Caco-2 (cell line): ENCODE measurements around the gene KCND1. TPM values are rescaled to one million over a fixed set of nuclear protein-coding genes. Genes with fewer than 3 reads are reported as not detected.

ENCODE experiments used
- BruUV-seq: library from RNA; stranded (reverse); fragments of 400-500 nt; replicated peaks from 2 replicates; lab custom pipeline; 2021; lab: Mats Ljungman, UMichigan
- CTCF ChIA-PET: fragments of 300-600 bp; sonication (Branson Sonifier 250); formaldehyde crosslinking; loops from one replicate; lab custom pipeline; 2022; ENCODE audit warnings: antibody characterized with exemption; lab: Charles Lee
- POLR2A ChIA-PET: fragments of 300-600 bp; sonication (Branson Sonifier 250); formaldehyde crosslinking; loops from one replicate; lab custom pipeline; 2022; ENCODE audit warnings: antibody characterized with exemption; lab: Charles Lee
- DNase-seq, 2 experiments: peaks; one replicate each; pipeline versions ENCODE4 v3.0.0 to v3.0.0-alpha.2; 2020 to 2022
- H3K27me3 ChIP-seq: replicated peaks from 2 replicates; pipeline ENCODE4 v1.6.0; 2011; ENCODE audit warnings: low read length; ENCODE audit not compliant: control insufficient read depth, insufficient read depth
- H3K36me3 ChIP-seq: 2 replicates; pipeline ENCODE4 v1.5.1; 2011; ENCODE audit warnings: low read length; ENCODE audit not compliant: control insufficient read depth, insufficient read depth
- H3K4me1 ChIP-seq: fragments of 250-450 bp; sonication (Bioruptor Pico); 2 replicates; pipeline ENCODE4 v1.5.1; 2020; ENCODE audit warnings: mild to moderate bottlenecking
- H3K4me3 ChIP-seq: 2 replicates; pipeline ENCODE4 v1.5.1; 2011; ENCODE audit warnings: low read depth, mild to moderate bottlenecking, control low read depth, low read length
- H3K9me3 ChIP-seq: fragments of 250-450 bp; sonication (Bioruptor Pico); 2 replicates; pipeline ENCODE4 v1.5.1; 2020; ENCODE audit warnings: mild to moderate bottlenecking, moderate library complexity
- H3K27ac Mint-ChIP-seq: one replicate; pipeline ENCODE4 v1.8.0; 2022; ENCODE audit warnings: mixed read lengths; ENCODE audit not compliant: unreplicated experiment
- H3K27me3 Mint-ChIP-seq: one replicate; pipeline ENCODE4 v1.8.0; 2022; ENCODE audit warnings: mixed read lengths; ENCODE audit not compliant: insufficient read depth, unreplicated experiment
- H3K36me3 Mint-ChIP-seq: one replicate; pipeline ENCODE4 v1.8.0; 2022; ENCODE audit warnings: mild to moderate bottlenecking, mixed read lengths; ENCODE audit not compliant: insufficient read depth, unreplicated experiment
- H3K4me1 Mint-ChIP-seq: one replicate; pipeline ENCODE4 v1.8.0; 2022; ENCODE audit warnings: low read depth, mixed read lengths; ENCODE audit not compliant: unreplicated experiment
- H3K4me3 Mint-ChIP-seq: one replicate; pipeline ENCODE4 v1.8.0; 2022; ENCODE audit warnings: mild to moderate bottlenecking, moderate library complexity, mixed read lengths; ENCODE audit not compliant: unreplicated experiment
- H3K9me3 Mint-ChIP-seq: one replicate; pipeline ENCODE4 v1.8.0; 2022; ENCODE audit warnings: mixed read lengths; ENCODE audit not compliant: unreplicated experiment
- CTCF ChIP-seq, 2 experiments: fragments of 200-600 bp in 1 of 2; IDR thresholded peaks; 1 replicate in 1 of 2; 2 replicates in 1 of 2; pipeline versions ENCODE4 v1.5.1 to v1.8.0; 2011 to 2022; ENCODE audit warnings: antibody characterized with exemption in 1 of 2, control low read depth in 1 of 2, inconsistent platforms in 1 of 2, low read depth in 1 of 2, low read length in 1 of 2, mild to moderate bottlenecking in 1 of 2, moderate library complexity in 1 of 2; ENCODE audit not compliant: insufficient read depth in 1 of 2, severe bottlenecking in 1 of 2, unreplicated experiment in 1 of 2
- intact Hi-C: fragments of 100-400 bp; cut with micrococcal nuclease; formaldehyde crosslinking; loops from one replicate; pipeline ENCODE4 v1.10.0; 2022; ENCODE audit not compliant: unreplicated experiment
- total RNA-seq: library from RNA; stranded (reverse); gene quantifications from 2 replicates; pipeline ENCODE4 v1.2.3, GENCODE V29; 2022

Gene KCND1
- total RNA-seq, 1 experiment from 2014 or later = 0.88 TPM

- Histone ChIP-seq H3K4me3 (no peak overlapping the region), H3K4me1 (no peaks in the 10 kb centered on the region), H3K9me3 (no peaks in the 10 kb centered on the region), H3K36me3 (no peaks in the 10 kb centered on the region; the same call in 1 of the 2 replicates), H3K27me3 (no peaks in the 10 kb centered on the region)
- ChIA-PET CTCF (no interaction called here), POLR2A (no interaction called here)
- no peak for DNase-seq
- no peaks in the 10 kb centered on the region for H3K4me1 Mint-ChIP-seq
- no TSS peak for BruUV-seq
- H3K27me3 Mint-ChIP-seq = no peaks in the 10 kb centered on the region
- H3K9me3 Mint-ChIP-seq = no peaks in the 10 kb centered on the region
- intact Hi-C loops = no loop called here
- H3K4me3 Mint-ChIP-seq = no peak overlapping the region
- no peak for TF ChIP-seq CTCF (IDR thresholded peaks at IDR 0.05; ENCODE audit: insufficient read depth in 1 of 2, low read depth in 1 of 2, low read length in 1 of 2, severe bottlenecking in 1 of 2, unreplicated experiment in 1 of 2)
- H3K36me3 Mint-ChIP-seq = peaks cover 43% of the 10 kb centered on the region
- H3K27ac Mint-ChIP-seq = no peak overlapping the region
These were observed 2.9 kb upstream of the KCND1 start for GRCh38 chrX:48974574-48974973.

- Mint-ChIP-seq H3K27me3 (no peaks in the 10 kb centered on the region), H3K36me3 (peaks cover 41% of the 10 kb centered on the region), H3K4me3 (no peak overlapping the region), H3K9me3 (no peaks in the 10 kb centered on the region), H3K4me1 (no peaks in the 10 kb centered on the region), H3K27ac (no peak overlapping the region)
- Histone ChIP-seq H3K9me3 (no peaks in the 10 kb centered on the region), H3K36me3 (no peaks in the 10 kb centered on the region; the same call in 1 of the 2 replicates), H3K4me3 (no peak overlapping the region), H3K4me1 (no peaks in the 10 kb centered on the region), H3K27me3 (no peaks in the 10 kb centered on the region)
- intact Hi-C loops = no loop called here
- CTCF ChIA-PET = no interaction called here
- no TSS peak for BruUV-seq
- POLR2A ChIA-PET = no interaction called here
- no peak for DNase-seq
- TF ChIP-seq CTCF (IDR thresholded peaks at IDR 0.05; ENCODE audit: insufficient read depth in 1 of 2, low read depth in 1 of 2, low read length in 1 of 2, severe bottlenecking in 1 of 2, unreplicated experiment in 1 of 2) = no peak
These were observed 2.4 kb upstream of the KCND1 start for GRCh38 chrX:48974033-48974432.

- Mint-ChIP-seq H3K9me3 (no peaks in the 10 kb centered on the region), H3K27ac (no peak overlapping the region), H3K4me1 (no peaks in the 10 kb centered on the region), H3K4me3 (no peak overlapping the region), H3K27me3 (no peaks in the 10 kb centered on the region), H3K36me3 (peaks cover 26% of the 10 kb centered on the region)
- ChIA-PET POLR2A (no interaction called here), CTCF (no interaction called here)
- no TSS peak for BruUV-seq
- H3K36me3 ChIP-seq = no peaks in the 10 kb centered on the region; the same call in 1 of the 2 replicates
- peak; percentile 26 to 48 for DNase-seq
- peak in 1 of 2 experiments; percentile 56 for TF ChIP-seq CTCF (IDR thresholded peaks at IDR 0.05; ENCODE audit: insufficient read depth in 1 of 2, low read depth in 1 of 2, low read length in 1 of 2, severe bottlenecking in 1 of 2, unreplicated experiment in 1 of 2)
- no peaks in the 10 kb centered on the region for H3K9me3 ChIP-seq
- H3K27me3 ChIP-seq = no peaks in the 10 kb centered on the region
- intact Hi-C loops = no loop called here
- H3K4me1 ChIP-seq = no peaks in the 10 kb centered on the region
- no peak overlapping the region for H3K4me3 ChIP-seq
These were observed 848 bp upstream of the KCND1 start for GRCh38 chrX:48972220-48973164.
